ENCODE measurements around the gene KCNMA1.

KCNMA1 gene

GRCh38 chr10:76935941-76936613 lies 701.5 kb downstream of the KCNMA1 start:
- Histone ChIP-seq H3K9me3 (ENCODE audit: control insufficient read depth, insufficient read depth, low read length) (no peaks in the 10 kb centered on the region), H3K9ac (ENCODE audit: low read depth, low read length) (no peak overlapping the region), H3K36me3 (ENCODE audit: insufficient read depth, low read length) (no peaks in the 10 kb centered on the region), H3K4me1 (ENCODE audit: insufficient read depth, low read length) (no peaks in the 10 kb centered on the region)

GRCh38 chr10:76928565-76928964 lies 709.0 kb downstream of the KCNMA1 start:
- Histone ChIP-seq H3K9me3 (ENCODE audit: control insufficient read depth, insufficient read depth, low read length) (no peaks in the 10 kb centered on the region), H3K9ac (ENCODE audit: low read depth, low read length) (no peak overlapping the region), H3K36me3 (ENCODE audit: insufficient read depth, low read length) (no peaks in the 10 kb centered on the region), H3K4me1 (ENCODE audit: insufficient read depth, low read length) (no peaks in the 10 kb centered on the region)

GRCh38 chr10:76925636-76926405 lies 711.8 kb downstream of the KCNMA1 start:
- H3K9ac ChIP-seq (ENCODE audit: low read depth, low read length), result no peak overlapping the region
- no peaks in the 10 kb centered on the region for H3K36me3 ChIP-seq (ENCODE audit: insufficient read depth, low read length)
- H3K4me1 ChIP-seq (ENCODE audit: insufficient read depth, low read length), result no peaks in the 10 kb centered on the region
- no peaks in the 10 kb centered on the region for H3K9me3 ChIP-seq (ENCODE audit: control insufficient read depth, insufficient read depth, low read length)

GRCh38 chr10:76922666-76923065 lies 714.9 kb downstream of the KCNMA1 start:
- no peaks in the 10 kb centered on the region for H3K36me3 ChIP-seq (ENCODE audit: insufficient read depth, low read length)
- no peak overlapping the region for H3K9ac ChIP-seq (ENCODE audit: low read depth, low read length)
- no peaks in the 10 kb centered on the region for H3K4me1 ChIP-seq (ENCODE audit: insufficient read depth, low read length)
- H3K9me3 ChIP-seq (ENCODE audit: control insufficient read depth, insufficient read depth, low read length), result no peaks in the 10 kb centered on the region

- Histone ChIP-seq H3K9me3 (ENCODE audit: control insufficient read depth, insufficient read depth, low read length) (no peaks in the 10 kb centered on the region), H3K9ac (ENCODE audit: low read depth, low read length) (no peak overlapping the region), H3K36me3 (ENCODE audit: insufficient read depth, low read length) (no peaks in the 10 kb centered on the region), H3K4me1 (ENCODE audit: insufficient read depth, low read length) (no peaks in the 10 kb centered on the region)
Measured at GRCh38 chr10:76921383-76922010, 716.1 kb downstream of the KCNMA1 start.

GRCh38 chr10:76920581-76920980 lies 717.0 kb downstream of the KCNMA1 start:
- Histone ChIP-seq H3K4me1 (ENCODE audit: insufficient read depth, low read length) (no peaks in the 10 kb centered on the region), H3K9me3 (ENCODE audit: control insufficient read depth, insufficient read depth, low read length) (no peaks in the 10 kb centered on the region), H3K36me3 (ENCODE audit: insufficient read depth, low read length) (no peaks in the 10 kb centered on the region), H3K9ac (ENCODE audit: low read depth, low read length) (no peak overlapping the region)

- Histone ChIP-seq H3K9me3 (ENCODE audit: control insufficient read depth, insufficient read depth, low read length) (no peaks in the 10 kb centered on the region), H3K36me3 (ENCODE audit: insufficient read depth, low read length) (no peaks in the 10 kb centered on the region), H3K4me1 (ENCODE audit: insufficient read depth, low read length) (no peaks in the 10 kb centered on the region), H3K9ac (ENCODE audit: low read depth, low read length) (no peak overlapping the region)
Measured at GRCh38 chr10:76918106-76918505, 719.5 kb downstream of the KCNMA1 start.

GRCh38 chr10:76917071-76917470 lies 720.5 kb downstream of the KCNMA1 start:
- Histone ChIP-seq H3K9me3 (ENCODE audit: control insufficient read depth, insufficient read depth, low read length) (no peaks in the 10 kb centered on the region), H3K9ac (ENCODE audit: low read depth, low read length) (no peak overlapping the region), H3K4me1 (ENCODE audit: insufficient read depth, low read length) (no peaks in the 10 kb centered on the region), H3K36me3 (ENCODE audit: insufficient read depth, low read length) (no peaks in the 10 kb centered on the region)

GRCh38 chr10:76916536-76916935 lies 721.1 kb downstream of the KCNMA1 start:
- Histone ChIP-seq H3K9me3 (ENCODE audit: control insufficient read depth, insufficient read depth, low read length) (no peaks in the 10 kb centered on the region), H3K36me3 (ENCODE audit: insufficient read depth, low read length) (no peaks in the 10 kb centered on the region), H3K4me1 (ENCODE audit: insufficient read depth, low read length) (no peaks in the 10 kb centered on the region), H3K9ac (ENCODE audit: low read depth, low read length) (no peak overlapping the region)

- Histone ChIP-seq H3K4me1 (ENCODE audit: insufficient read depth, low read length) (no peaks in the 10 kb centered on the region), H3K9me3 (ENCODE audit: control insufficient read depth, insufficient read depth, low read length) (no peaks in the 10 kb centered on the region), H3K36me3 (ENCODE audit: insufficient read depth, low read length) (no peaks in the 10 kb centered on the region), H3K9ac (ENCODE audit: low read depth, low read length) (no peak overlapping the region)
Measured at GRCh38 chr10:76915316-76915715, 722.3 kb downstream of the KCNMA1 start.

GRCh38 chr10:76911184-76911583 lies 726.4 kb downstream of the KCNMA1 start:
- Histone ChIP-seq H3K4me1 (ENCODE audit: insufficient read depth, low read length) (no peaks in the 10 kb centered on the region), H3K9me3 (ENCODE audit: control insufficient read depth, insufficient read depth, low read length) (no peaks in the 10 kb centered on the region), H3K9ac (ENCODE audit: low read depth, low read length) (no peak overlapping the region), H3K36me3 (ENCODE audit: insufficient read depth, low read length) (no peaks in the 10 kb centered on the region)

- Histone ChIP-seq H3K4me1 (ENCODE audit: insufficient read depth, low read length) (no peaks in the 10 kb centered on the region), H3K9ac (ENCODE audit: low read depth, low read length) (no peak overlapping the region), H3K9me3 (ENCODE audit: control insufficient read depth, insufficient read depth, low read length) (no peaks in the 10 kb centered on the region), H3K36me3 (ENCODE audit: insufficient read depth, low read length) (no peaks in the 10 kb centered on the region)
Measured at GRCh38 chr10:76910184-76910962, 727.2 kb downstream of the KCNMA1 start.

- Histone ChIP-seq H3K36me3 (ENCODE audit: insufficient read depth, low read length) (no peaks in the 10 kb centered on the region), H3K9me3 (ENCODE audit: control insufficient read depth, insufficient read depth, low read length) (no peaks in the 10 kb centered on the region), H3K4me1 (ENCODE audit: insufficient read depth, low read length) (no peaks in the 10 kb centered on the region), H3K9ac (ENCODE audit: low read depth, low read length) (no peak overlapping the region)
Measured at GRCh38 chr10:76906256-76906655, 731.4 kb downstream of the KCNMA1 start.

- H3K4me1 ChIP-seq (ENCODE audit: insufficient read depth, low read length), result no peaks in the 10 kb centered on the region
- no peaks in the 10 kb centered on the region for H3K9me3 ChIP-seq (ENCODE audit: control insufficient read depth, insufficient read depth, low read length)
- H3K36me3 ChIP-seq (ENCODE audit: insufficient read depth, low read length), result no peaks in the 10 kb centered on the region
- no peak overlapping the region for H3K9ac ChIP-seq (ENCODE audit: low read depth, low read length)
Measured at GRCh38 chr10:76905251-76905650, 732.4 kb downstream of the KCNMA1 start.
